ENCODE results near the gene STS.
A peak's percentile ranks its signal among the peaks of the same experiment; 100 is the strongest.
"Not testable (repeated sequence)": the region's sequence is repeated elsewhere in the genome, so short reads cannot be mapped to it uniquely, and the experiment has no call there.

STS gene

GRCh38 chrX:7139202-7140081, 8.1 kb upstream of the STS start:
- DNase-seq: no peak

GRCh38 chrX:7143076-7143475, 4.4 kb upstream of the STS start:
- no peak for DNase-seq

GRCh38 chrX:7143941-7144525, 3.5 kb upstream of the STS start:
- no peak for DNase-seq

- no peak for DNase-seq
Observed at GRCh38 chrX:7145454-7145853, 2.1 kb upstream of the STS start.

GRCh38 chrX:7146020-7146702, 1.4 kb upstream of the STS start:
- DNase-seq: no peak

- no peak for DNase-seq
Observed at GRCh38 chrX:7146703-7147412, 654 bp upstream of the STS start.

- peak; percentile 80 for DNase-seq
Observed at GRCh38 chrX:7147978-7148854, 704 bp downstream of the STS start, which contains the start of gene PUDP. PUDP (minus strand) TSS chrX:7148153; CDS start chrX:7148113, 40 bp downstream.

GRCh38 chrX:7149411-7149810, 1.9 kb downstream of the STS start:
- no peak for DNase-seq

- no peak for DNase-seq
Observed at GRCh38 chrX:7153231-7153630, 5.7 kb downstream of the STS start.

- DNase-seq: no peak
Observed at GRCh38 chrX:7154041-7154597, 6.6 kb downstream of the STS start.

- DNase-seq: no peak
Observed at GRCh38 chrX:7155163-7155562, 7.7 kb downstream of the STS start.

- no peak for DNase-seq
Observed at GRCh38 chrX:7156879-7157278, 9.4 kb downstream of the STS start.

GRCh38 chrX:7158468-7158990, 11.0 kb downstream of the STS start:
- no peak for DNase-seq

GRCh38 chrX:7159149-7159861, 11.8 kb downstream of the STS start:
- DNase-seq: no peak

GRCh38 chrX:7163146-7163677, 15.7 kb downstream of the STS start:
- no peak for DNase-seq

- no peak for DNase-seq
Observed at GRCh38 chrX:7164174-7164573, 16.7 kb downstream of the STS start.

GRCh38 chrX:7168371-7168770, 20.9 kb downstream of the STS start:
- DNase-seq: no peak

- DNase-seq: no peak
Observed at GRCh38 chrX:7169627-7170026, 22.1 kb downstream of the STS start.

- DNase-seq: no peak
Observed at GRCh38 chrX:7170898-7171297, 23.4 kb downstream of the STS start.

- not testable (repeated sequence) for DNase-seq
Observed at GRCh38 chrX:7178859-7179258, 31.3 kb downstream of the STS start.

GRCh38 chrX:7179446-7179845, 31.9 kb downstream of the STS start:
- no peak for DNase-seq

Data from NCI-H1417 treated with DMSO at 0.1 percent for 48 hours (cell line).